HG02623 (cell line): Measurements from ENCODE around the gene ELOVL2.

Source experiments
- ATAC-seq: cut with Tn5 transposase; IDR thresholded peaks from one replicate; pipeline ENCODE4 v1.9.1; 2021; ENCODE audit warnings: moderate library complexity; ENCODE audit not compliant: unreplicated experiment

ELOVL2 gene

GRCh38 chr6:11058406-11058805 lies 14.3 kb upstream of the ELOVL2 start:
- ATAC-seq, result no peak

- no peak for ATAC-seq
These were observed 12.8 kb upstream of the ELOVL2 start for GRCh38 chr6:11056871-11057270.

DNA sequence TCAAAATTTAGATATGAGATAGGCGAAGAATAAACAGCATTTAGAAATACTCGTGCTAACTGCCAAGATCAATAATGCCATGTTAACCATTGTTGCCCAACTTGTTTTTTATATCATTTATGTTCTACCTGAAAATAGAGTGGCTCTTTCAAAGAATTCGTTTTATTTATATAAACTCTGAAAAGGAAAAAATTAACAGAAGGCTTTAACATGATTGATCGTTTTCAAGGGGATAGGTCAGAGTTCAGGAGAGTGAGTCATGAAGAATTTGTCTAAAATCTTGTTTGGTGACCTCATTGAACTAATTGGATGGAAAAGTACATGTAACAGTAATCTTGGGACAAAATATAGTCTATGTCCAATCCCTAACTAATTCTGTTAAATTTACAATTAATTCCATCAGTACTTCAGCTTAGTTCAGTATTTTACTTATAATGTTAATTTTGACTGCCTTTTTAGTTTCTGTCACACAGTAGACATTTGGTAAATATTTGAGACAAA lies 11.1 kb upstream of the ELOVL2 start:
- no peak for ATAC-seq

GRCh38 chr6:11054722-11055121 lies 10.6 kb upstream of the ELOVL2 start:
- no peak for ATAC-seq

GRCh38 chr6:11053307-11053706 lies 9.2 kb upstream of the ELOVL2 start:
- ATAC-seq, result no peak

- no peak for ATAC-seq
These were observed 6.6 kb upstream of the ELOVL2 start for GRCh38 chr6:11050731-11051130.

- ATAC-seq, result no peak
These were observed 635 bp upstream of the ELOVL2 start for GRCh38 chr6:11044712-11045167.

- no peak for ATAC-seq
These were observed 636 bp downstream of the ELOVL2 start for GRCh38 chr6:11043378-11043960.

DNA sequence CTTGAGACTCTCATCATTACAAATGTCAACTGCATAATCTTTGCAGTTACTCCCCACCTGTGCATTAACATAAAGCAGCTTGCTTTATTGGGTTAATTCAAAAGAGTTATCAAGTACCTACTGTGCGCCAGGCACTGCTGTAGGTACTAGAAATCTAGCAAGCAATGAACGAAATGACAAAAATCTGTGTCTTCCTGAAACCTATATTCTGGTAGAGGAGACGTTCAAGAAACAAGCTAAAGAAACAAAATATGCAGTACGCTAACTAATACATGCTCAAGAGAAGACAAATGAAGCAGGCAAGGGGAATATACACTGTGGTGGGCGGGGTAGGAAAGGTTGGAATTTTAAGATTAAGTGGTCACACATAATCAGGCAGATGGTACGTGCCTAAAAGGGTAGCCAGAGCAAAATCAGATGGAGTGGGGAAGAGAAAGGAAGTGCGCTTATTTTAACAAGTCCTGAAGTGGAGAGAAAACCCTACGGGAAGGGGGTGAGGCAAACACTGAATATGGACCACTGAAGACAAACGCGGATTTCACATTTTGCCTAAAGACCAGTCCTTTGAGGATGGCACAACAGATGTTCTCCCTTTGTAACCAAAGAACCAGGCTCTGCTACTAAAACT lies 1.2 kb downstream of the ELOVL2 start:
- ATAC-seq, result no peak

DNA sequence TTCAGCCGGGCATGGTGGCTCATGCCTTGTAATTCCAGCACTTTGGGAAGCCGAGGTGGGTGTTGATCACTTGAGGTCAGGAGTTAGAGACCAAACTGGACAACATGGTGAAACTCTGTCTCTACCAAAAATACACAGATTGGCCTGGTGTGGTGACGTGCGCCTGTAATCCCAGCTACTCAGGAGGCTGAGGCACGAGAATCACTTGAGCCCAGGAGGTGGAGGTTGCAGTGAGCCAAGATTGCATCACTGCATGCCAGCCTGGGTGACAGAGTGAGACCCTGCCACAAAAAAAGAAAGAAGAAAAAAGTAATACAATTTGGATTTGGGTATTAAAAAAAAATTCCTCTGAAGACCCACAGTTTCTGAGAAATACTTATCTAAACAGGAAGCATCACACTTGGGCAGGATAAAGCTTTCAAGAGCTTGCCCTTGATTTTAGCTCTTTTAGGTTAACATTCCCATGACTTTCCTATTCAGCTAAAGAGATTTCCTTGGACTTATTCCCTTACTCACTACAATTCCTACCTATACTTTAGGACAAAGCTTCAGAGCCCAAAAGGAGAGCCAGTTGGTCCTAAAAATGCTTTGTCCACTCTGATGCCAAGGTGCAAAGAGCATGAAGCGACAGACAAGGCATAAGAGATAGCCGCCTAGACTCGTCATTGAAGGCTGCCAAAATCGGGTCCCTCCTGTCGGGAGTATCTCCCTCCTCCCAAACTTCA lies 1.9 kb downstream of the ELOVL2 start:
- ATAC-seq, result no peak

- ATAC-seq, result no peak
These were observed 4.0 kb downstream of the ELOVL2 start for GRCh38 chr6:11040134-11040533.

GRCh38 chr6:11039040-11039439 lies 5.1 kb downstream of the ELOVL2 start:
- no peak for ATAC-seq

DNA sequence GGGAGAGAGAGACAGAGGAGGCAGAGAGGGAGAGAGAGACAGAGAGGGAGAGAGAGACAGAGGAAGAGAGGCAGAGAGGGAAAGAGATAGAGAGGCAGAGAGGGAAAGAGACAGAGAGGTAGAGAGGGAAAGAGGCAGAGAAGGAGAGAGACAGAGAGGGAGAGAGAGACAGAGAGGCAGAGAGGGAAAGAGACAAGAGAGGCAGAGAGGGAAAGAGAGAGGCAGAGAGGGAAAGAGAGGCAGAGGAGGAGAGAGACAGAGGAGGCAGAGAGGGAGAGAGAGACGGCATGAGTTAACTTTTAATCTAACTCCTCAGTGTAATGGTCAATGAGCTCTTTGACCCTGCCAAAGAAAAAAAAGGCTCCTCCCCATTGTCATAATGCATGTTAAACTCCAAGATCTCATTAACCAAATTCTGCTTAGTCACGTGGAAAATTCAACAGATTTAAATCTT lies 7.1 kb downstream of the ELOVL2 start:
- no peak for ATAC-seq

DNA sequence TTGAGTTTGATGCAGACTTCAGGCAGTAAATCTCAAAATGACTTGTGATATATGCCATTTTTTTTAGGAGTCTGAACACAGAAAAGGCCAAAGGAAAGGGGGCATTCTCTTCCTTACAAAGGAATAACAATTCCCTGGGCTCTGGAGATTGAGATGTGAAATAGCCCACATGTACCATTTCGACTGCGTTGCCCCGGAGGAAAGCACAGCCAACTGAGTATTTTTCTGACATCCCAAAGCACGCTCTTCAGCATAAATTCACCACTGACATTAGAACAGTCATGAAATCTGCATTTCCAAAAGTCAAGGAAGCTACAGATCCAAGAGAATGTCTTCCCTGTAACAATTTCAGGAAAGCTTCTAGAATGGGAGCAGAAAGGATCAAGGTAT lies 7.8 kb downstream of the ELOVL2 start:
- no peak for ATAC-seq

DNA sequence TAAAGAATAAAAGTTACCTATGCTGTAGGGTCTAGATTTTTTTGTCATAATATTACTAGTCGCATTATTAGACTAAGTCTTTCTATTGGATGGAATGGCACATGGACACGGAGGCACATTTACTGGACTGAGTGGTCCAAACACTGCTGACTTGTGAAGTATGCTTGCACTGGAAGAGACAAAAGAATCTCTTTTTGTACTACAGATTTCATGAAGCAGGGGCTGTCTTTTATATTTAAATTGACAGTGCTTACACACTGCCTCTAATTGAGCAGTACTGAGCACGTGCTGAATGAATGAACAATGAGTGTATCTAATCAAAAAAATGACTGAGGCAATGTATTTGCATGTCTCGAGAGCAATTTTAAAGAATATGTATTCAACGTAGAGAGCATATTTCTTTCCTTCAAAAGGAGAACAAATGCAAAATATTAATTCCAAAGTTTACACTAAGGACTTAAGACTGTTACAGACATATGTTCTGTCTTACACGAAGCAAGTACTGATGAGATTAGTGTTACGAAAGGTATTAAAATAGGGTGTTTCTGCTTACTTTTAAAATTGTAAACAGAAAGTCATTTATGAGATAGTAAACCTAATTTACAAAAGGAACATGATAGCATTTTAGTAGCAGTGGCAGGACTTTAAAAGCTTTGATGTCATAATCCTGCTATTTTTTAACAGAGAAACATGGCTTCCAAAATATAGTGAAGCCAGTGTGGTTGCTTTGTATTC lies 8.3 kb downstream of the ELOVL2 start:
- ATAC-seq, result no peak

DNA sequence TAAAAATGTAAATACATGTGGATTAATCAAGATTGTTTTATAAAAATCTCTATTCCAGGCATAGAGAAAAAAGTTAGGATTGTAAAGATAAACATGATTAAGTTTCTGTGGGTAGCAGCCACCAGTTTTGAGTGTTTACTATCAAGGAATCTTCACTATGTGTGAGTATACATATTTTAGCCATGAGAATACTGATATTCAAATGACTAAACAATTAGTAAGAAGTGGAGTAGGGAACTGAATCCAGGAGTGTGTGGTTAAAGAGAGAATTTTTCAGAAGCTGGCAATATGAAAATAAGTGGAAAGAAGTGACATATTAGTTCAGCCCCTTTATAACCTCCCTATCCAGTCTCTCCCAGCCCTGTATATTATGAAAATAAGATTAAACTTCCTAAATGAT lies 10.3 kb downstream of the ELOVL2 start:
- no peak for ATAC-seq

DNA sequence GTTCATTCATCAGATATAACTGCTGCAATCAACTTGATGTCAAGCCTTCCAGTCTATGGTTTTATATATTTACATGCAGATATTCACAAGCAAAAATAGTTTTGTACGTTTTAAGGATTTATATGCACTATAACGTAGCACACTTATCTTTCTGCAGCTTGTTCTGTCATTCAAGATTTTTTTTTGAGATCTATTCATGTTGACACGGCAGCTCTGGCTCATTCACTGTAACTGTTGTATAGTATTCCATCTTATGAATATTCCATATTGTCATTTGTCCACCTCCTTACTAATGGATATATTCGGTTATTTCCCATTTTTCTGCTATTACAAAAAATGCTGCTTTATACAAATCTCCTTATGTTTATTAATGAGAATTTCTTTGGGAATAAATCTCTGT lies 13.2 kb downstream of the ELOVL2 start:
- ATAC-seq, result no peak

DNA sequence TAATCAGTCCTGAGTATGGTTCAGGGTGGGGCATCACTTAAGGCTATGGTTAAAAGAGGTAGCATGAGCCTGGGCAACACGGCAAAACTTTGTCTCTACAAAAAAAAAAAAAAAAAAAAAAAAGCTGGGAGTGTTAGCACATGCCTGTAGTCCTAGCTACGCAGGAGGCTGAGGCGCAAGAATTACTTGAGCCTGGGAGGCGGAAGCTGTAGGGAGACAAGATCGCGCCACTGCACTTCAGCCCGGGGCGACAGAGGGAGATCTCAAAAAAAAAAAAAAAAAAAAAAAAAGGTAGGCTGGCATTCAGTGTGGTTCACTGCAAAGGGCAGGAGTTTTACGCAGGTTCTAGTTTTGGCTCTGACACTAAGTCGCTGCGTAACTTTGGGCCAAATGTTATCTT lies 15.1 kb downstream of the ELOVL2 start:
- ATAC-seq, result no peak

DNA sequence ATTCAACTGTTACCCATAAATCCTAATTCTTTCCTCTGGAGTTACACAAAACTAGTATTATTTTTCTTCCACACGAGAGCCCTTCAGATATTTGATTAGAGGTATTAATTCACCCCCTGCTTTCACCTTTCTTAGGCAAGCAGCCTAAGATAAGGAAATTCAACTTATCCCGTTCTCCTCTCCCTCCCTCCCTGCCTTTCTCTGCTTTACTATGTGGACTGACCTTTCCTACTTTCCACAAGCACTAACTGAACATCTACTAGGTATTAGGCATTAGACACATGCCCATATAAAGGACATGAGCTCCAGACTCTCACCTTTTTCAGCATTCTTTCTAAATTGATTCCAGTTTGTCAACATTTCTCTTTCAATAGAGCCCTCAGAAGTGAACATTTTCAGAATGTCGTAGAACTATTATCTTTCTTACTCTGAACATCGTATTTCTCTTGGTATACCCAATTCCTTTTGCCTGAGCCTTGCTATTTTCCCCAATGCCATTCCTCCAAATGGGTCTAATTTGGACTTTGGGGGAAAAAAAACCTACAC lies 16.5 kb downstream of the ELOVL2 start:
- ATAC-seq, result no peak

- ATAC-seq, result peak; percentile 78
These were observed 18.0 kb downstream of the ELOVL2 start for GRCh38 chr6:11025921-11026635.
